ENCODE measurements around the gene ZNF667.
A peak's percentile ranks its signal among the peaks of the same experiment; 100 is the strongest.

Gene ZNF667

GRCh38 chr19:56400485-56400884, 76.7 kb downstream of the ZNF667 start:
- no peaks in the 10 kb centered on the region for H3K9me3 ChIP-seq
- no peak for DNase-seq
- H3K27me3 ChIP-seq, result no peaks in the 10 kb centered on the region

GRCh38 chr19:56398809-56399208, 78.3 kb downstream of the ZNF667 start:
- H3K4me1 ChIP-seq, result no peaks in the 10 kb centered on the region
- no peaks in the 10 kb centered on the region; the same call in 1 of the 2 replicates for H3K36me3 ChIP-seq
- H3K4me3 ChIP-seq (ENCODE audit: low read depth, low read length), result no peak overlapping the region
- TF ChIP-seq CTCF (IDR thresholded peaks at IDR 0.05; ENCODE audit: low read depth, low read length), result no peak
- H3K9me3 ChIP-seq, result no peaks in the 10 kb centered on the region; the same call in 1 of the 2 replicates
- DNase-seq, result no peak
- H3K27me3 ChIP-seq, result no peaks in the 10 kb centered on the region

More at GRCh38 chr19:56400485-56400884, 76.7 kb downstream of the ZNF667 start:
- TF ChIP-seq CTCF (IDR thresholded peaks at IDR 0.05; ENCODE audit: low read depth, low read length), result no peak
- H3K4me1 ChIP-seq, result no peaks in the 10 kb centered on the region
- H3K36me3 ChIP-seq, result no peaks in the 10 kb centered on the region; the same call in 1 of the 2 replicates
- H3K4me3 ChIP-seq (ENCODE audit: low read depth, low read length), result no peak overlapping the region

- DNase-seq, result peak; percentile 97
- peak within 1 kb of the TSS; percentile 79 for H3K4me3 ChIP-seq (ENCODE audit: low read depth, low read length)
- H3K4me1 ChIP-seq, result no peaks in the 10 kb centered on the region
Observed at GRCh38 chr19:56393119-56394012, 83.8 kb downstream of the ZNF667 start, which contains the start of gene ZNF582. Gene ZNF582, minus strand, starts transcription at chr19:56393534. Its CDS starts 1,782 bp downstream, at chr19:56391752.

More at GRCh38 chr19:56393119-56394012, 83.8 kb downstream of the ZNF667 start, which contains the start of gene ZNF582:
- H3K36me3 ChIP-seq, result no peaks in the 10 kb centered on the region; the same call in 1 of the 2 replicates
- peaks cover 2% of the 10 kb centered on the region for H3K9me3 ChIP-seq
- H3K27me3 ChIP-seq, result no peaks in the 10 kb centered on the region
- TF ChIP-seq CTCF (IDR thresholded peaks at IDR 0.05; ENCODE audit: low read depth, low read length), result peak; percentile 77

All from BE2C (cell line).